8988T (cell line): ENCODE results near the gene SENP6.
A peak's percentile ranks its signal among the peaks of the same experiment; 100 is the strongest.
"Not testable (repeated sequence)": the region's sequence is repeated elsewhere in the genome, so short reads cannot be mapped to it uniquely, and the experiment has no call there.

ENCODE experiments used
- DNase-seq: peaks from one replicate; pipeline ENCODE4 v3.0.0; 2011

SENP6 gene

GRCh38 chr6:75673884-75674283, 72.2 kb downstream of the SENP6 start:
- no peak for DNase-seq

- DNase-seq = no peak
These were observed 74.7 kb downstream of the SENP6 start for GRCh38 chr6:75676377-75676776.

GRCh38 chr6:75682548-75682947, 80.9 kb downstream of the SENP6 start:
- not testable (repeated sequence) for DNase-seq

- DNase-seq = not testable (repeated sequence)
These were observed 81.3 kb downstream of the SENP6 start for GRCh38 chr6:75683005-75683404.

- DNase-seq = not testable (repeated sequence)
These were observed 85.9 kb downstream of the SENP6 start for GRCh38 chr6:75687535-75687934.

GRCh38 chr6:75687937-75688336, 86.3 kb downstream of the SENP6 start:
- DNase-seq = not testable (repeated sequence)

GRCh38 chr6:75689576-75689975, 87.9 kb downstream of the SENP6 start:
- no peak for DNase-seq

GRCh38 chr6:75691012-75691411, 89.3 kb downstream of the SENP6 start:
- DNase-seq = no peak

GRCh38 chr6:75693534-75693933, 91.9 kb downstream of the SENP6 start:
- no peak for DNase-seq

- no peak for DNase-seq
These were observed 92.7 kb downstream of the SENP6 start for GRCh38 chr6:75694406-75694805.

GRCh38 chr6:75708334-75708733, 106.7 kb downstream of the SENP6 start:
- DNase-seq = not testable (repeated sequence)

GRCh38 chr6:75711173-75711572, 109.5 kb downstream of the SENP6 start:
- DNase-seq = no peak

GRCh38 chr6:75719133-75719532, 117.5 kb downstream of the SENP6 start:
- DNase-seq = no peak

- no peak for DNase-seq
These were observed 121.7 kb downstream of the SENP6 start for GRCh38 chr6:75723382-75723781.

- no peak for DNase-seq
These were observed 125.5 kb downstream of the SENP6 start for GRCh38 chr6:75727206-75727605.

- not testable (repeated sequence) for DNase-seq
These were observed 129.3 kb downstream of the SENP6 start for GRCh38 chr6:75731029-75731428.

GRCh38 chr6:75735491-75736186, 134.0 kb downstream of the SENP6 start:
- no peak for DNase-seq

- no peak for DNase-seq
These were observed 142.3 kb downstream of the SENP6 start for GRCh38 chr6:75743971-75744370.

- DNase-seq = no peak
These were observed 143.7 kb downstream of the SENP6 start for GRCh38 chr6:75745404-75745803.

- no peak for DNase-seq
These were observed 144.5 kb downstream of the SENP6 start for GRCh38 chr6:75746221-75746620.

GRCh38 chr6:75747152-75747992, 145.7 kb downstream of the SENP6 start:
- DNase-seq = no peak

- no peak for DNase-seq
These were observed 146.5 kb downstream of the SENP6 start for GRCh38 chr6:75748003-75748742.

GRCh38 chr6:75748743-75749538, 147.3 kb downstream of the SENP6 start, which contains the start of gene MYO6:
TSS of gene MYO6 (plus strand) at chr6:75749239. CDS start at chr6:75817548, 68,309 bp downstream.
- peak; percentile 59 for DNase-seq
